SK-N-SH (cell line): ENCODE measurements around the gene UTP4. TPM values are rescaled to one million over a fixed set of nuclear protein-coding genes. Genes with fewer than 3 reads are reported as not detected.
"Not testable (repeated sequence)": the region's sequence is repeated elsewhere in the genome, so short reads cannot be mapped to it uniquely, and the experiment has no call there.

ENCODE experiments used
- CTCF ChIA-PET: fragments of 300-600, 350-600 bp; formaldehyde crosslinking; extraction: SDS; loops from one replicate; lab custom pipeline; 2021; lab: Yijun Ruan, JAX
- POLR2A ChIA-PET: fragments of 350-600 bp; sonication (Branson Sonifier 250); formaldehyde crosslinking; extraction: SDS; loops from one replicate; lab custom pipeline; 2020; ENCODE audit warnings: antibody characterized with exemption, inconsistent platforms; lab: Yijun Ruan, JAX
- DNase-seq: peaks from one replicate; pipeline ENCODE4 v3.0.0; 2012
- H2AFZ ChIP-seq: fragments of 200-600 bp; sonication (generic); 2 replicates; pipeline ENCODE4 v1.8.1; 2016; ENCODE audit warnings: antibody characterized with exemption, mild to moderate bottlenecking, low read depth
- H3F3A ChIP-seq: fragments of 200-600 bp; sonication (generic); replicated peaks from 2 replicates; pipeline ENCODE3; 2016; ENCODE audit warnings: antibody characterized with exemption, mild to moderate bottlenecking; ENCODE audit not compliant: insufficient read depth
- H3K27ac ChIP-seq, 2 experiments: fragments of 200-500 bp in 1 of 2; fragments of 200-600 bp in 1 of 2; sonication (Bioruptor generic) in 1 of 2; sonication (generic), shearing (Covaris generic) in 1 of 2; 2 replicates each; pipeline versions ENCODE4 v1.5.1 to v1.6.1; 2014 to 2016; ENCODE audit warnings: low read depth in 2 of 2, inconsistent platforms in 1 of 2, low read length in 1 of 2, mild to moderate bottlenecking in 1 of 2, mixed read lengths in 1 of 2
- H3K27me3 ChIP-seq: fragments of 200-600 bp; sonication (generic), shearing (Covaris generic); 2 replicates; pipeline ENCODE4 v1.6.1; 2016; ENCODE audit warnings: mixed run types; ENCODE audit not compliant: insufficient read depth
- H3K36me3 ChIP-seq, 2 experiments: fragments of 200-500 bp in 1 of 2; fragments of 200-600 bp in 1 of 2; sonication (Bioruptor generic) in 1 of 2; sonication (generic) in 1 of 2; replicated peaks in 1 of 2; 2 replicates each; pipeline versions ENCODE3 to v1.5.1; 2014 to 2016; ENCODE audit warnings: low read length in 1 of 2, mild to moderate bottlenecking in 1 of 2; ENCODE audit not compliant: insufficient read depth in 2 of 2, control insufficient read depth in 1 of 2
- H3K4me1 ChIP-seq, 2 experiments: fragments of 200-500 bp in 1 of 2; fragments of 200-600 bp in 1 of 2; sonication (Bioruptor generic) in 1 of 2; sonication (generic), shearing (Covaris generic) in 1 of 2; 2 replicates each; pipeline versions ENCODE4 v1.5.1 to v1.6.1; 2014 to 2016; ENCODE audit warnings: low read depth in 1 of 2, low read length in 1 of 2, mixed run types in 1 of 2; ENCODE audit not compliant: insufficient read depth in 2 of 2, control insufficient read depth in 1 of 2
- H3K4me2 ChIP-seq: fragments of 200-600 bp; sonication (generic), shearing (Covaris generic); 2 replicates; pipeline ENCODE4 v1.6.1; 2017; ENCODE audit warnings: mixed run types
- H3K4me3 ChIP-seq, 2 experiments: fragments of 200-500 bp in 1 of 2; fragments of 200-600 bp in 1 of 2; sonication (Bioruptor generic) in 1 of 2; sonication (generic), shearing (Covaris generic) in 1 of 2; 2 replicates each; pipeline versions ENCODE4 v1.5.1 to v1.8.1; 2014 to 2016; ENCODE audit warnings: low read depth in 2 of 2, inconsistent platforms in 1 of 2, low read length in 1 of 2, mild to moderate bottlenecking in 1 of 2, mixed read lengths in 1 of 2, moderate library complexity in 1 of 2
- H3K79me2 ChIP-seq: fragments of 200-600 bp; sonication (generic); 2 replicates; pipeline ENCODE4 v1.8.1; 2017; ENCODE audit warnings: mild to moderate bottlenecking; ENCODE audit not compliant: insufficient read depth
- H3K9ac ChIP-seq: fragments of 200-600 bp; sonication (generic); 2 replicates; pipeline ENCODE4 v1.6.1; 2017; ENCODE audit warnings: mixed run types
- H3K9me2 ChIP-seq: fragments of 200-600 bp; sonication (generic); 2 replicates; pipeline ENCODE4 v1.6.1; 2017; ENCODE audit warnings: mixed run types
- H3K9me3 ChIP-seq: fragments of 200-600 bp; sonication (generic); 2 replicates; pipeline ENCODE4 v1.6.1; 2017; ENCODE audit warnings: mixed run types, mild to moderate bottlenecking, moderate library complexity
- H4K20me1 ChIP-seq: fragments of 200-600 bp; sonication (generic); 2 replicates; pipeline ENCODE4 v1.6.1; 2017; ENCODE audit warnings: mild to moderate bottlenecking, mixed run types; ENCODE audit not compliant: insufficient read depth
- CHD2 ChIP-seq: fragments of 150-350 bp; IDR thresholded peaks from 2 replicates; pipeline ENCODE4 v1.6.1; 2018; ENCODE audit warnings: low read length; ENCODE audit not compliant: partially characterized antibody
- FOSL2 ChIP-seq: IDR thresholded peaks from 2 replicates; pipeline ENCODE4 v1.4.0; 2012; ENCODE audit warnings: low read depth, mild to moderate bottlenecking, moderate library complexity, borderline replicate concordance
- FOXM1 ChIP-seq: IDR thresholded peaks from 2 replicates; pipeline ENCODE4 v1.4.0; 2012; ENCODE audit warnings: low read depth, mild to moderate bottlenecking
- GABPA ChIP-seq: IDR thresholded peaks from 2 replicates; pipeline ENCODE4 v1.4.0; 2012; ENCODE audit warnings: low read depth, mild to moderate bottlenecking
- MEF2A ChIP-seq: IDR thresholded peaks from 2 replicates; pipeline ENCODE4 v1.4.0; 2012; ENCODE audit warnings: low read depth, borderline replicate concordance
- NRF1 ChIP-seq: IDR thresholded peaks from 2 replicates; pipeline ENCODE4 v1.6.1; 2012; ENCODE audit warnings: low read depth, mild to moderate bottlenecking, low read length
- POLR2AphosphoS5 ChIP-seq: IDR thresholded peaks from 2 replicates; pipeline ENCODE4 v1.6.1; 2012; ENCODE audit warnings: low read depth, low read length
- RAD21 ChIP-seq: IDR thresholded peaks from 2 replicates; pipeline ENCODE4 v1.6.1; 2012; ENCODE audit warnings: mild to moderate bottlenecking, low read length
- SIN3A ChIP-seq: IDR thresholded peaks from 2 replicates; pipeline ENCODE4 v1.6.1; 2012; ENCODE audit warnings: low read depth, mild to moderate bottlenecking, low read length, moderate library complexity, borderline replicate concordance
- SMC3 ChIP-seq: IDR thresholded peaks from 2 replicates; pipeline ENCODE4 v1.6.1; 2012; ENCODE audit warnings: low read depth, low read length, improper control_type of control experiment
- TAF1 ChIP-seq: IDR thresholded peaks from 2 replicates; pipeline ENCODE4 v1.6.1; 2012; ENCODE audit warnings: low read depth, mild to moderate bottlenecking, low read length, moderate library complexity, borderline replicate concordance
- TEAD4 ChIP-seq: IDR thresholded peaks from 2 replicates; pipeline ENCODE4 v1.4.0; 2012; ENCODE audit warnings: mild to moderate bottlenecking, borderline replicate concordance; ENCODE audit not compliant: insufficient read depth
- YY1 ChIP-seq: IDR thresholded peaks from 2 replicates; pipeline ENCODE4 v1.4.0; 2012; ENCODE audit warnings: low read depth, mild to moderate bottlenecking
- WGBS: methylation state at CpG from one replicate; pipeline ENCODE4 v1.1.6; 2017; ENCODE audit warnings: low lambda C conversion rate; 5-methylcytosine and 5-hydroxymethylcytosine counted together
- polyA plus RNA-seq, 3 experiments: library from polyadenylated mRNA; depleted of rRNA; stranded (reverse); fragments of >200 nt; gene quantifications; 2 replicates each; pipeline ENCODE4 v1.2.3, GENCODE V29; 2012
- TF ChIP-seq, protein P1 (sequence below): fragments of 150-350 bp; IDR thresholded peaks from 2 replicates; pipeline ENCODE4 v1.6.1; 2017; ENCODE audit warnings: antibody characterized with exemption, low read length, low read depth, borderline replicate concordance
- TF ChIP-seq, protein P2 (sequence below): IDR thresholded peaks from 2 replicates; pipeline ENCODE4 v1.6.1; 2012; ENCODE audit warnings: mild to moderate bottlenecking, low read depth, low read length, moderate library complexity
- TF ChIP-seq, protein P3 (sequence below): IDR thresholded peaks from 2 replicates; pipeline ENCODE4 v1.4.0; 2012; ENCODE audit warnings: low read depth, borderline replicate concordance
- TF ChIP-seq, protein P4 (sequence below): IDR thresholded peaks from 2 replicates; pipeline ENCODE4 v1.4.0; 2012; ENCODE audit warnings: low read depth, borderline replicate concordance

The UTP4 gene
- polyA plus RNA-seq, 1 of the 3 experiments (the other 2 are of a cell fraction) = 66.5 TPM

DNA sequence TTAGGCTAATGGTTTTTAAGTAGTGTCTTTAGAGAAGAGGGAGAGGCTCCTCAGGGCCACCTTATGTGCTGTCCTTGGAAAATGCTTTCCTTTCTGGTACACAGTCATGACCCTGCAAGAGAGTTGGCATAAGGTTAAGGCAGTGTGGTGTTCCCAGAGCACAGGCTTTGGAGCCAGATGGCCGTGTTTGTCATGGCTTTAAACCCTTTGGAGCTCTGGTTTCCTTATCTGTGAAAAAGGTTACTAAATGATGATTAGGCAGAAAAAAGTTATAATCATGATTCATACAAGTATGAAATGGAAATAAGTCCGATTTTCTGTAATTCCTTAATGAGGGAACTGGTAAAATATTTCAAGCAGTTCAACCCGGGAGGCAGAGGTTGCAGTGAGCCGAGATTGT is 13.2 kb downstream of the UTP4 start:
- TF ChIP-seq, protein P1, sequence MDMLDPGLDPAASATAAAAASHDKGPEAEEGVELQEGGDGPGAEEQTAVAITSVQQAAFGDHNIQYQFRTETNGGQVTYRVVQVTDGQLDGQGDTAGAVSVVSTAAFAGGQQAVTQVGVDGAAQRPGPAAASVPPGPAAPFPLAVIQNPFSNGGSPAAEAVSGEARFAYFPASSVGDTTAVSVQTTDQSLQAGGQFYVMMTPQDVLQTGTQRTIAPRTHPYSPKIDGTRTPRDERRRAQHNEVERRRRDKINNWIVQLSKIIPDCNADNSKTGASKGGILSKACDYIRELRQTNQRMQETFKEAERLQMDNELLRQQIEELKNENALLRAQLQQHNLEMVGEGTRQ = no peak
- no peak for TF ChIP-seq FOSL2
- no peak for TF ChIP-seq RAD21
- TF ChIP-seq, protein P2, sequence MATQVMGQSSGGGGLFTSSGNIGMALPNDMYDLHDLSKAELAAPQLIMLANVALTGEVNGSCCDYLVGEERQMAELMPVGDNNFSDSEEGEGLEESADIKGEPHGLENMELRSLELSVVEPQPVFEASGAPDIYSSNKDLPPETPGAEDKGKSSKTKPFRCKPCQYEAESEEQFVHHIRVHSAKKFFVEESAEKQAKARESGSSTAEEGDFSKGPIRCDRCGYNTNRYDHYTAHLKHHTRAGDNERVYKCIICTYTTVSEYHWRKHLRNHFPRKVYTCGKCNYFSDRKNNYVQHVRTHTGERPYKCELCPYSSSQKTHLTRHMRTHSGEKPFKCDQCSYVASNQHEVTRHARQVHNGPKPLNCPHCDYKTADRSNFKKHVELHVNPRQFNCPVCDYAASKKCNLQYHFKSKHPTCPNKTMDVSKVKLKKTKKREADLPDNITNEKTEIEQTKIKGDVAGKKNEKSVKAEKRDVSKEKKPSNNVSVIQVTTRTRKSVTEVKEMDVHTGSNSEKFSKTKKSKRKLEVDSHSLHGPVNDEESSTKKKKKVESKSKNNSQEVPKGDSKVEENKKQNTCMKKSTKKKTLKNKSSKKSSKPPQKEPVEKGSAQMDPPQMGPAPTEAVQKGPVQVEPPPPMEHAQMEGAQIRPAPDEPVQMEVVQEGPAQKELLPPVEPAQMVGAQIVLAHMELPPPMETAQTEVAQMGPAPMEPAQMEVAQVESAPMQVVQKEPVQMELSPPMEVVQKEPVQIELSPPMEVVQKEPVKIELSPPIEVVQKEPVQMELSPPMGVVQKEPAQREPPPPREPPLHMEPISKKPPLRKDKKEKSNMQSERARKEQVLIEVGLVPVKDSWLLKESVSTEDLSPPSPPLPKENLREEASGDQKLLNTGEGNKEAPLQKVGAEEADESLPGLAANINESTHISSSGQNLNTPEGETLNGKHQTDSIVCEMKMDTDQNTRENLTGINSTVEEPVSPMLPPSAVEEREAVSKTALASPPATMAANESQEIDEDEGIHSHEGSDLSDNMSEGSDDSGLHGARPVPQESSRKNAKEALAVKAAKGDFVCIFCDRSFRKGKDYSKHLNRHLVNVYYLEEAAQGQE = no peak
- no peak for TF ChIP-seq TAF1
- no peak for TF ChIP-seq MEF2A
- TF ChIP-seq SMC3 = no peak
- TF ChIP-seq, protein P3, sequence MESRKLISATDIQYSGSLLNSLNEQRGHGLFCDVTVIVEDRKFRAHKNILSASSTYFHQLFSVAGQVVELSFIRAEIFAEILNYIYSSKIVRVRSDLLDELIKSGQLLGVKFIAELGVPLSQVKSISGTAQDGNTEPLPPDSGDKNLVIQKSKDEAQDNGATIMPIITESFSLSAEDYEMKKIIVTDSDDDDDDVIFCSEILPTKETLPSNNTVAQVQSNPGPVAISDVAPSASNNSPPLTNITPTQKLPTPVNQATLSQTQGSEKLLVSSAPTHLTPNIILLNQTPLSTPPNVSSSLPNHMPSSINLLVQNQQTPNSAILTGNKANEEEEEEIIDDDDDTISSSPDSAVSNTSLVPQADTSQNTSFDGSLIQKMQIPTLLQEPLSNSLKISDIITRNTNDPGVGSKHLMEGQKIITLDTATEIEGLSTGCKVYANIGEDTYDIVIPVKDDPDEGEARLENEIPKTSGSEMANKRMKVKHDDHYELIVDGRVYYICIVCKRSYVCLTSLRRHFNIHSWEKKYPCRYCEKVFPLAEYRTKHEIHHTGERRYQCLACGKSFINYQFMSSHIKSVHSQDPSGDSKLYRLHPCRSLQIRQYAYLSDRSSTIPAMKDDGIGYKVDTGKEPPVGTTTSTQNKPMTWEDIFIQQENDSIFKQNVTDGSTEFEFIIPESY = no peak
- TF ChIP-seq NRF1 = no peak
- TF ChIP-seq, protein P4, sequence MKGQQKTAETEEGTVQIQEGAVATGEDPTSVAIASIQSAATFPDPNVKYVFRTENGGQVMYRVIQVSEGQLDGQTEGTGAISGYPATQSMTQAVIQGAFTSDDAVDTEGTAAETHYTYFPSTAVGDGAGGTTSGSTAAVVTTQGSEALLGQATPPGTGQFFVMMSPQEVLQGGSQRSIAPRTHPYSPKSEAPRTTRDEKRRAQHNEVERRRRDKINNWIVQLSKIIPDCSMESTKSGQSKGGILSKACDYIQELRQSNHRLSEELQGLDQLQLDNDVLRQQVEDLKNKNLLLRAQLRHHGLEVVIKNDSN = no peak
- no peak for TF ChIP-seq TEAD4
- no peak for TF ChIP-seq FOXM1
- TF ChIP-seq CHD2 = no peak
- TF ChIP-seq YY1 = no peak
- no peak for TF ChIP-seq POLR2AphosphoS5
- no peak for TF ChIP-seq SIN3A
- no peak for TF ChIP-seq GABPA
- H3K4me1 ChIP-seq = no peaks in the 10 kb centered on the region; a peak in 1 of 4 replicates
- DNase-seq = no peak
- H3K9me2 ChIP-seq = no peaks in the 10 kb centered on the region
- H3K4me3 ChIP-seq = no peak overlapping the region
- H3K79me2 ChIP-seq = peaks cover 35% of the 10 kb centered on the region; the same call in 1 of the 2 replicates
- no peak overlapping the region for H2AFZ ChIP-seq
- ChIA-PET POLR2A (no interaction called here), CTCF (no interaction called here)
- no peaks in the 10 kb centered on the region for H4K20me1 ChIP-seq
- 71% methylated on average over 4 of the region's 4 CpGs for WGBS
- no peaks in the 10 kb centered on the region for H3K27me3 ChIP-seq
- no peak overlapping the region for H3K9ac ChIP-seq
- peaks cover 23% of the 10 kb centered on the region for H3F3A ChIP-seq
- no peak overlapping the region for H3K4me2 ChIP-seq
- H3K27ac ChIP-seq = peak overlapping the region in 1 of 2 experiments; percentile 32; a peak in 1 of 4 replicates
- peaks cover 40 to 62% of the 10 kb centered on the region in 2 experiments for H3K36me3 ChIP-seq
- no peaks in the 10 kb centered on the region for H3K9me3 ChIP-seq

DNA sequence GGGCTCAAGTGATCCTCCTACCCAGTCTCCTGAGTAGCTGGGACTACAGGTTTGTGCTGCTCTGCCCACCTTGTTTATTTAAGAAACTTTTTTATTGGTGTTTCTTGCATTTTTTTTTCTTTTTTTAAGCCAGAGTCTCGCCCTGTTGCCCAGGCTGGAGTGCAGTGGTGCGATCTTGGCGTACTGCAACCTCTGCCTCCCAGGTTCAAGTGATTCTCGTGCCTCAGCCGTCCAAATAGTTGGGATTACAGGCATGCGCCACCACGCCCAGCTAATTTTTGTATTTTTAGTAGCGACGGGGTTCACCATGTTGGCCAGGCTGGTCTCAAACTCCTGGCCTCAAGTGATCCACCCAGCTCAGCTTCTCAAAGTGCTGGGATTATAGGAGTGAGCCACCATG is 17.2 kb downstream of the UTP4 start:
- H3K4me1 ChIP-seq, H3K9me2 ChIP-seq, H3K4me3 ChIP-seq, H3K9ac ChIP-seq, H3K27ac ChIP-seq, H3K27me3 ChIP-seq, H2AFZ ChIP-seq, H3K4me2 ChIP-seq, H4K20me1 ChIP-seq, DNase-seq, H3K9me3 ChIP-seq: not testable (repeated sequence)
- 95% methylated on average over 9 of the region's 9 CpGs for WGBS
- ChIA-PET CTCF (interaction anchor here (0.9 to 5.7 kb wide), 24 partner anchors 8 to 175 kb away, joined by 3 to 95 read pairs (median 6); partner anchors contain the start of genes CHTF8, UTP4 and VPS4A), POLR2A (interaction anchor here (1.2 kb wide), 1 partner anchor 181 kb away, joined by 4 read pairs; the partner anchor contains the start of gene PDF)
- Histone ChIP-seq H3F3A (peaks cover 28% of the 10 kb centered on the region), H3K36me3 (peaks cover 37 to 62% of the 10 kb centered on the region in 2 experiments), H3K79me2 (peaks cover 17% of the 10 kb centered on the region; the same call in 1 of the 2 replicates)
